ENCODE data around the gene FAM53B.

- no peak for TF ChIP-seq CTCF (IDR thresholded peaks at IDR 0.05)
- no peak for TF ChIP-seq POLR2A (IDR thresholded peaks at IDR 0.05)
Measured at GRCh38 chr10:124569623-124570470, 174.3 kb downstream of the FAM53B start.
